Stimulated activated CD8-positive, alpha-beta memory T cell treated with anti-CD3 and anti-CD28 coated beads, Interleukin-15, amount 100 ng/mL, for 1 hour (primary cell): ENCODE results near the gene TCERG1.

Experiments used
- DNase-seq: peaks from one replicate; pipeline ENCODE4 v3.0.0-alpha.2; 2020; ENCODE audit warnings: low read depth

TCERG1 gene

DNA sequence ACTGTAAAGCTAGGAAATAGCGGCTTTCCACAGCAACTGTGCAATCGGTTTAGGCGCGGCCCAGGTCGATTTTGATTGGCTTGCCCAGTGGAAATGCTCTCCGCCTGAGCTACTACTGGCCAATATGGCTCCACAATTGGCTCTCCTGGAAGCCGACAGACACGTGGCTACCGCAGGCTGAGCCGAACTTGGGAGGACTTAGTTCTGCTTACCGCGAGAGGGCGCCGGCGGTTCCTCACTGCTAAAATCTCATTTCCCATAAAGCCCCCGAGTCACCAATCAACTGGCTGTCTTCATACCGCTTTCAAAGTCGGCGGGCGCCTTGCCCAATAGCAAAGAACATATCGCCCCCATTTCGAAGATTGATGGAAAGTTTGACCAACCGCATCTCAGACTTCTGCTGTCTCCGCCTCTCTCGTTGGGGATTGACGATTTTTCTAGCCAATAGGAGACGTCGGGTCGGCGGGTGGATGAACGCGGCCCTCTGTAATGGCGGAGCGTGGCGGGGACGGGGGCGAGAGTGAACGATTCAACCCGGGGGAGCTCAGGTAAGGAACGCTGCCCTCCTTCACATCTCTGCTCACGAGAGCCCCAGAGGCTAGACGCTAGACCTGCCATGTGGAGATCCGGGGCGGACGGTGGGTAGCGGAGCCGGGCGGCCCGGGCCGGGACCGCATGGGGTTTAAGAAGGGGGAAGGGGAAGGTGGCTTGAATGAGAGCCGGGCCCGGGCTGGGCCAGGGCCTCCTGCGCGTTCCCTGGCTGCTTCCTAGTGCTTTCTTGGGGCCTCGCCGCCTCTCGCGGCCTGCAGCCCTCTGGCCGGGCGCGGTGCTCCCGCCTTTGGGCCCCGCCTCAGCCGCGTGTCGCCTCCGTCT is at the start of gene TCERG1:
Gene TCERG1 (plus strand): TSS at position 473 of the 873 bp plus-strand sequence. CDS start 17 bp downstream, at position 490.
- DNase-seq: peak; percentile 93

DNA sequence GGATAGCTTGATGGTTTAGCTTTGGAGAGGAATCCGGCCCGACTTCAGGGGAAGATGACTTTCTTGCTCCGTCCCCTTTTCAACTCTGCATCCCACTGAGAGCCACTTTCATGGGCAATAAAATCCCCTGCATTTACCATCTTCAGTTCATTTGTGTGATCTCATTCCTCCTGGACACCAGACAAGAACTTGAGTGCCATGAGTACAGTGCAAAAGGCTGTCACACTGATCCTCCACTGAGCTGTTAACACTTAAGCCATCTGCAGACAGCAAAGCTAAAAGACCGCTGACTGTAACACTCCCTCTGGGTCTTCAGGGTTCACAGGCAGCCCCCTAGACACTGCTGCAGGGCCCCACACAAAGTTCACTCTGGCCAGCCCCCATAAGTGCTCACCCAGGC is 48.3 kb upstream of the TCERG1 start:
- no peak for DNase-seq

DNA sequence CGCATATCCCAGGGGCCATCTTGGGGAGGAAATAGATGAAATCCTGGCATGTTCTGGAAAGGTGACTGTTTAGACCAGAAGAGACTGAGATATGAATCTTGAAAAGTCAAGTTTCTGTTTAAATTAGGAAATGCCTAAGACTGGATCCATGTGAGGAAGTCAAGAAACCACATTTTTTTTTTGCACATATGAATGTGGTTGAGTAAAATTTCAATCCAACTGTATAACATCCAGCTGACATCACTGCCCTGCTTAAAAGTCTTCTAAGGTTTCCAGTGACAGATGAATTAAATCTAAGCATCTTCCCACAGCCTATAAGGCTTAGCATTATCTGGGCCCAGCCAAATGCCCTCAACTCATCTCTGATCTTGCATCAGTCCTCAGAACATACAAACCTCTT is 47.7 kb upstream of the TCERG1 start:
- no peak for DNase-seq

DNA sequence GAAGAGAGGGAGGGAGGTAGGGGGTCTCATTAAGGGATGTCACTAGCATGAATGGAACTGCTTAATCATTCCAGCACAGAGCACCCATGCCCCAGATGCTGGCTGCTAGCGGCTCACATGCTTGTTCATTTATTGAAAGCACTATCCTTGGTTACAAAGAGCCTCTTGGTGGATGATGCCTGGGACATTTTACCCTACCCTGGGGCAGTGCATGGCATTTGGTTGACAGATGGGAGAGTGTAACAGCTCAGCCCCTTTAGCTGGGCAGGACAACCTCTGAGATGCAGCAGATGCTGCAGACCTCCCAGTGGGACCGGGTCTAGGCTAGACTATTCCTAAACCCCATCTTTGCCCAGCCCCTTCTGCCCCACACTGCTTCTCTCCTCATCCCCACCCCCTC is 46.9 kb upstream of the TCERG1 start:
- no peak for DNase-seq

DNA sequence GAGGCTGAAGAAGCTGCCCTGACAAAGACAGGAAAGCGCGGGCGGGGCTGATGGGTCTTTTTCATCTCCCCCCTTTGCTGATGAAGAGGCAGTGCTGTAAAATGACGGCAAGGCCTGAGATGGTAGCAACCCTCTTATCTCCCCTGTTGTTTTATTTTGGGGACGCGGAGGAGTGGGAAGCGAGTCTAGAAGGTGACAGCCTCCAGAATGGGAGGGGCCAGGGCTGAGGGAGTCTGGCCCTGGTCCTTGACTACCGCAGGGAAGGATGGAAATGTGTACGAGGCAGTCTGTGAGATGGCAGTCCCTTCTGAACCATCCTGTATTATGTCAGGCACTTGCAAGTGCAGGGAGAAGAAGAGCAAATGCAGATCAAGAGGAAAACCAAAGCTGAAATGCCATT is 46.1 kb upstream of the TCERG1 start:
- DNase-seq: no peak

DNA sequence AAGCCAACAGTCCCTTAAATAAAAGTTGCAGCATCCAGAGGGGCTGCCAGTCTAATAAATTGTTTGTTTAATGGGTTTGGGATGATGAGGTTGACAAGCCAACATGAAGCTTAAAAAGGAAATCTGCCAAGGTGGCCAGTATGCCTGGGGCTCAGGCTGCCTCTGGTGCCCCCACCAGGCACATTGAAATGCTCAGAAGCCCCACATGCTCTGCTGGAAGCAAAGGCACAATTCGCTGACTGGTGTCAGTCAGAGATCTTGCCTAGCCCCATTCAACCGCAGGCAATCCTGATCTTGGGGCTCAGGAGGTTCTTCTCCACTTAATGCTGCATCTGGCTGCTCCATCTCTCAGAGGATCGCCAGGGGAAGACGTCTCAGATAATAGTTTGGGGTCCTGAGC is 44.2 kb upstream of the TCERG1 start:
- DNase-seq: no peak

DNA sequence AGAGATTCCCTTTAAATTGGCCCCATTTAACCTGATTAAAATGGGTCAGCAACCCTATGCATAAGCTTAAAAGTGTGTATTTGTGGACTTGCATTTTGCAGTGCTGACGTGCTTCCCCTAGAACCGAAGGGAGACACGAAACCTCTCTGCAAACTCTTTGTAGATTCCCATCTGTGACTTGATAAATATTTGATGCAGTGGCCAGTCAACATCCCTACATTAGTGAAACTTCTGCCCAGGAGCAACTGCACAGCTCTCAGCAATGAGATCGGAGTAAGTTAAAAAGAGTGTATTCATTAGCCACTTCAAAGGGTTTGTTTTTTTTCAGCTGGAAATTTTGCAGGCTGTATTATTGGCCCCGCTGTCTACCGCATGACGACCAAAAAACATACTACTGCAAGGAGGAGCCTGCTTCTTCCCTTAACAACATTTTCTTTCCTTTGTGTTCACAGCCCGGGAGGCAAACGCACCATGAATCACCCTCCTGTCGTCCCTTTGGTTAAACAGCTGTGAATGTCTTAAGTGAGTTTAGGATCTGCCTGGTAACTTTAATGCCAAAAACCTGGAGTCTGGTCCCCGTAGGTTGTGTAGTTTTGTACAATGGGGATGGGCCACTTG is 38.0 kb upstream of the TCERG1 start:
- DNase-seq: no peak

DNA sequence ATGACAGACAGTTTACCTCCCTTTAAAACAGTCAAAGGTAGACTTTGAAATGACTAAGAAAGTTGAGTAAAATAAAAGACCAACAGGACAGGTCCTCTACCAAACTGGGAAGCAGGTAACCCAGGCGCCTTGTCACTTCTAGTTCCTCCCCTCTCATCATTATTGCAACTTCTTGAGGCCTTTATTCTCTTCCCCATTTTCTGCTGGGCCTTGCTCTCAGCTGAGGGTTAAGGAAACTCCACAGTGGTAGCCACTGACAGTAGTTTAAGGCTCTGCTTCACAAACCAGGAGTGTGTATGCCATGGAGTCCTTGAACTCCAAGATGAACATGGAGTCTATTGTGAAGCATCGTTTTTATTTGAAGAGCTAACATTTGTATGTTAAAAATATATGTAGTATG is 36.9 kb upstream of the TCERG1 start:
- no peak for DNase-seq

DNA sequence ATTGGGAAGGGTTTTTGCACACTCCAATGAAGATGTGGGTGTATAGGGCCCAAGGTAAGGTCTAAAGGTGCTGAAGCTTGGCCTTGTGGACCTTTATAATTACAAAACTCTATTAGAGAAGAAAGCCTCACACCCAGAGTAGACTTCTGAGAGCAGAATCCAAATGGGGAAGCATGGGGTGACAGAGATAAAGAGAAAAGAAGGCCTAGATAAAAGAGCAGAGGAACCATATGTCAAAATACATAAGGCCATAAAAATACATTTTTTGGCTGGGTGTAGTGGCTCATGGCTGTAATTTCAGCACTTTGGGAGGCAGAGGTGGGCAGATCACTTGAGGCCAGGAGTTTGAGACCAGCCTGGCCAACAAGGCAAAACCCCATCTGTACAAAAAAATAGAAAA is 27.4 kb upstream of the TCERG1 start:
- DNase-seq: no peak

DNA sequence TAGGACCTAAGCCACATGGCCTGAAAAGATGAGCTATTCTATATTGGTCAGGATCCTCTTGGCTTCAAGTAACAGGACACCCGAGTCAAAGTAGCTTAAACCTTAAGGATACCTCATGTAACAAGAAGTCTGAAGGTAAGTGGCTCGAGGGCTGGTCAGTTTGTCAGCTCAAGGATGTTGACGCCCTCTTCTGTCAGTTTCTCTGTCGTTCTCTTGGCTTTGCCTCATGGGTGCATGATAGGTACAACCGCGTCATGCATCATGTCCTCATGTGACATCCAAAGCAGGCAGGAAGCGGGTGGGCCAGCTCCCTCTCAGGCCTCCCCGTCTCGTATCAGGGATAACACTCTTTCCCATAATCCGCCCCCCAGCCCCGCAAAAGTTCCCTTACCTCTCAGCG is 22.1 kb upstream of the TCERG1 start:
- no peak for DNase-seq

DNA sequence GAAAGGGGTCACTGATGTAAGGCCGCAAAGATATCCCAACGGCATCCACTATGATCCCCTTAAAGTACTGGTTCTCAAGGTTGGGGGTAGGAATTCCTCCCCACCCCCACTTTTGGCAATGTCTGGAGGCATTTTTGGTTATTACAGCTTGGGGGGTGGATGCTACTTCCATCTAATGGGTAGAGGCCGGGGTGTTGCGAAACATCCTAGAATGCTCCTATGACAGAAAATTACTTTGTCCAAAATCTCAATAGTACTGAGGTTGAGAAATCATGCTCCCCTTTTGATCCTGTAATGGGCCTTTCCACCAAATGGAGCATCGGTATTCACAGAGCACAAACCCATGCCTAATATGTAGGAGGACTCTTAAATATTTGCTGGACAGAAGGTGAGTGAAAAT is 20.8 kb upstream of the TCERG1 start:
- DNase-seq: no peak

DNA sequence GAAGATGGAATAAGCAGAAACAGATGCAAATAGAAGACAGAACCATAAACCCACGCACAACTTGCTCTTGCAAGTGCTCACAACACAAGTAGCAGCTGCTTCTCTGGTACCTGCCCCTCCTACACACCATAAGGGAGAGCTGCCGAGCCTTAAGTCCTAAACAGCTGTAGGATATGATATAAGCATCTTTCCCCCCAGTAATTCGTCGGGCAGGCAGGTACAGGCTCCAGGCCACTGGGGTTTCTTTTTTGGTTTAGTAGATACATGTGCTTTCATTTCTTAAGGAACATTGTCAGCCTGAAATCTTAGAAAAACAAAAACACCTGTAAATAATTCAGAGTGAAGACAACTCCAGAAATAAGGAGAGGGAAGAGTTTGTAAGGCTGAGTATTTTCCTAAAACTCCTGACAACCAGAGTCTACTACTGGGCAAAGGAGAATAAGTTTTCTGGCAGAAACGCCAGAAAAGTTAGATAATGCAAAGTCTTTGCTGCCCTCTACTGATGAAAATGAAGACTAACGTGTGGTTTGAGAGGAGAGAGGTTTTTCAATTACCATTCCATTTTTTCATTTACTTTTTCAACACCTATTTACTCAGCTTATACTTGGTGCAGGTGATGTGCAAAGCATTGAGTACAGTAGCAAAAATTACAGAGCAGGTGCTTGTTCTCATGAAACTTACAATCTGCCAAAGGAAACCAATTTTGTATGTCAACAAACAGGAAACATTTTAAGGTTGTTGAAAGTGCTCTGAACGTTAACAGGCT is 20.1 kb upstream of the TCERG1 start:
- no peak for DNase-seq

DNA sequence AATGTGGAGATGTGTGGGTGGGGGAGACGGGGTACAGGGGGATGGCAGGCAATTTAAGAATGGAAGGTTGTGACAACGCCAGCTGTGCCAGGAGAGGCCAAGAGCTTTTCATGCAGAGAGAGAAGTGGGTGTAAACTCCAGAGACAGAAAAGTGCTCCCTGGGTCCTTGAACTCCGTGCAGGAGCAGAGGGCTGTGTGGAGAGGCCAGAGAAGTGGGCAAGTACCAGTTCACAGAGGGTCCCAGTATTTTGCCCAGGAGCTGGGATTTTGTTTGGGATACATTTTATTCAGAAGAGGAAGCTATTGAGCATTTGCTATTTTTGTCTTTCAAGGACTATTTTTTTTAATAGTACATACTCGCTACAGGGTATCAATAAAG is 19.5 kb upstream of the TCERG1 start:
- DNase-seq: no peak

DNA sequence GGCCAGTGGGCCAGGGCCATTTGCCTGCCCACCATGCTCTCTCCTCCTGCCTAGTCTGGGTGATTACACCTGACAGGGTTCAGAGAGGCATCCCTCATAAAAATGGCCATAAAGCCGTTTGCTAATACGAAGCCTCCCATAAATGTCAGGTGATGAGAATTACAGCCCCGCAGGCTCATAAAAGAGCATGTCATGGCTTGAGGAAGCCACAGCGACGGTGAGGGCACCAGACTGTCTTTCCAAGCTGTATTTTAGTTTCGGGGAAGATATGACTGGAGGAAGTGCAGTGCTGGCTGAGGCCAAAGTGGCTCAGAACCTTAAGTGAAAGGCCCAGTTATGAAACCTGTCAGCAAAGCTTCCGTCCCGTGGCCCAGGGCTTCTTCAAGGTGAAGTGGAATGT is 18.5 kb upstream of the TCERG1 start:
- DNase-seq: no peak

DNA sequence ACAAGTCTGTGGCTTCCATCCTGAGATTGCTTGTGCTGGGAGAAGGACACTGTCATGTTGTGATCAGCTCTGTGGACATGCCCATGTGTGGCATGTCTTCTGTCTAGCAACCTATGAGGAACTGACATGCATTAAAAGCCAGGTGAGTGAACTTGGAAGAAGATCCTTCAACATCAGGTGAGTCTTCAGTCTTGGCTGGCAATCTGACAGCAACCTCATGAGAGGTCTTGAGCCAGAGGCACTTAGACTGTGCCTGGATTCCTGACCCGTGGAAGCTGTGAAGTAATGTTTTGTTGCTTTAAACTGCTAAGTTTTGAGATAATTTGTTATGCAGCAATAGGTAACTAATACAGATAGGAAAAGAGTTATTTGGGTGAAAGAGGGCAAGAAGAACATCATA is 6.8 kb upstream of the TCERG1 start:
- no peak for DNase-seq

DNA sequence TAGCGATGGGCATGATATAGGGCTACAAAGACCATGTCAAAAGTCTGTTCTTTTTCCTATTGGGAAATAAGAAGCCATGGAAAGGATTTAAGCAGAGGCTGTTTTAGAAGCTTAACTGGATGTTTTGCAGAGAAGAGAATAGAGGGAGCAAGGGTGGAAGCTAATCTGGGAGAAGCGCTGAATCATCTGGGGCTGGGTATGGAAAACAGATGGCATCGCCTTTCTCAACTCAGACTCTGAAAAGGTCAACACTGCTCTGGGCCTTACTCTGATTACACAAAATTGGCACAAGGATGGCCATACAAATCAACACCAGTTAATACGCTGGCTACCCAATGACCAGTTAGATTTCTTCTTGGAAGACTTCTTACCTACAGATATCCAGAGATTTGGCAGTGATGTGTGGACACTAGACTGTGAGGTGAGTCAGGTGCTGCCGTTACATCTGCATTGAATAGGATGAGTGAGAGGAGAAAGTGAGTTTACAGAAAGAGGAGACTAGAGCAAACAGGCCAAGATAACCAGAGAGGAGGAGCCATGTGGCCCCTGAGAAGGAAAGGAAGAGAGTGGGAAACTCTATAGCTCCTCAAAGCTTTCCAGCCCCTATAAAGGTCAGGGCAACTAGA is 6.2 kb upstream of the TCERG1 start:
- no peak for DNase-seq

DNA sequence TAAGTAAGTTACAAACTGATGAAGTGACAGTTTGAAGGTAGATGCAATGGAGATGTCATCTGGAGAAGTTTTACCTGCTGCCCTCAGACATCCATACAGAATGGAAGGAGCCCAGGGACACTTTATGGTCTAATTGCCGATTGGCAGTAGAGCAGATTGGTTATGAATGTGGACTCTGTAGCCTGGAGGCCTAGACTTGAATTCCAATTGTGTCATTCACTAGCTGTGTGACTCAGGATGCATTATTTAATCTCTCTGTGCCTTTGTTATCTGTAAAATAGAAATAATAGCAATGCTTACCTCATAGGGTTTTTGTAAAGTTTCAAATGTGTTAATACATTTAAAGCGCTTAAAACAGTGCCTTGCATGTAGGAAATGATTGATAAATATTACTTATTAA is 5.2 kb upstream of the TCERG1 start:
- no peak for DNase-seq

DNA sequence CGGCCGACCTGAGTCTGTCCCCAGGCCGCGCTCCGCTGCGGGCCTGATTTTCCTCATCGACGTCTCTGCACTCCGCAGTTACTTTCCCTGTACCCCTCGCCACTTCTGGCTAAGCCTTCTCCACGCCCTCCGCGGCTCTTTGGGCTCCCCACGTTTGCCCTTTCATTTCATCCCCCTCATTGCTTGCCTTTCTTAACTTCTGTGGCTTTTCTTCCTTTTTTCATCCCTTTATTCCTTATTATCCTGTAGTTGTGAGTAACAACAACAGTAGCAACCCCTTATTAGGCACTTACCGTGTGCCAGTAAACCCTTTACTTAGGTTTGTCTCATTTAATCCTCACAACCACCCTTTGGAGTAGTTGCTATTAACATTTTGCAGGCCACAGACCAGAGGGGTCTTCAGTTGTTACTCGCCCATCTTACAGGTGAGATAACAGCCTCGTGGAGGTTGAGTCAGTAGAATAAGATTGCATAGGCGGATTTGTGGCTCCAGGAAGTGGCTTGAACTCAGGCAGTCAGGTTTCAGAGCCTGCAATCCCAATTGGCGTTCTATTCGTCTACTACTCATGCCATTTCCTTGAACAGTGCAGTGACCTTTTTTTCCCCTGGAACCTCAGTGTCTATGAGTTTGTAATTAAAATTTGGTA is 724 bp downstream of the TCERG1 start:
- no peak for DNase-seq

DNA sequence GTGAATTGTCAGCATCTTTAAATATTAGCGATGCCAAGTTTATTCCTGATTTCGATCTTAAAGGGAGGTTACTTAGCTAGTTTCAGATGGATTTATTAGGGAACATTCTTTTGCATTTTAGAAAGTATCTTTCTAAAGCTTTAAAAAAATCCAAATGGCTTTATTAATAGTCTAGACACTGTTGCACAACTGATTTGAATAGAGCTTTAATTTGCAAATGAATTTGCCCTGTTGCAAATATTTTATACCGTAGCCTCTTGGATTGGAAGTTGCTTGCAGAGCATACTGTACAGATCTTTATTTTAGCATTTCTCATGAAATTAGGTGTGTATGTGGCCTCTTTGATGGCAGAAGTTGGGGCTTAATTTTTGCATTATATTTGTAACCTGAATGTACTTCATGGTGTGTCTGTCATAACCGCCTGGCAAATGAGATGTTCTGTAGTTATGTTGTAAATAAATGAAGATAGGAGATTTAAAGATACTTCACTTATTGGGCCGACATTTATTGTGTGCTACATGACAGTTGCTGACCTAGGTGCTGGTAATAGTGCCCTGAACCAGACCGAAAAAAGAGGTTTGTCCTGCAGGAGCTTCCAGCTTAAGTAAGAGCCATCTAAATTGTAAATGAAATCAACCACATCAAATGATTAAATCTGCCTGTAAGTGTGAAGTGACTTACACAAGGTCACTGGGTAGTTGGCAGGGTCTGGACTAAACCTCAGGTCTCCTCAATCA is 1.8 kb downstream of the TCERG1 start:
- DNase-seq: no peak

DNA sequence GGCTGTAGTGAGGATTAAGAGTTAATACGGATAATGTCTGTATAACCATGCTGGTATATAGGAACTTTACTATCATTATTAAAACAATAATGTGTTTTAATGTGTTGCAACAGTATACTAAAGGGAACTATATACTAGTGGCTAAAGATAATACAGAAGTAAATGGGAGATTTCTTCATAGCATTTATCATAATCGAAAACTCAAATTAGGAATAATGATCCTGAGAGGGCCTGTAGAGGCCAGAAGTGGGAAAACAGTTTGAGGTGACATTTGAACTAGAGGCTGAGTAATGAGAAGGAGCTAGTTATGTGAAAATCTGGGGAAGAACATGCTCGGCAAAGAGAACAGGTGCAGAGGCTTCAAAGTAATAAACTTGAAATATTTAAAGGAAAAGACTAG is 2.9 kb downstream of the TCERG1 start:
- DNase-seq: no peak

DNA sequence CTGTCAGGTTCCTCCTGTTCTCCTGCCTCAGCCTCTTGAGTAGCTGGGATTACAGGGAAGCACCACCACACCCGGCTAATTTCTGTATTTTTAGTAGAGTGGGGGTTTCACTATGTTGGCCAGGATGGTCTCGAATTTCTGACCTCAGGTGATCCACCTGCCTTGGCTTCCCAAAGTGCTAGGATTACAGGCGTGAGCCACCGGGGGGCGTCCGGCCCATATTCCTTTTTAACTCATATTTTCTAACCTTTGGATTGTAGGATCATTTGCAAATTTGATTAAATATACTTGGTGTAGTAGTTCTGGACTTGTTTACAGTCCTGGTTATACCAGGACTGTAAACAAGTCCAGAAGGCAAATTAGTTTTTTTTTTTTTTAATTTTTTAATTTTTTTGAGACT is 4.3 kb downstream of the TCERG1 start:
- no peak for DNase-seq
